H1 (cell line): ENCODE measurements around the gene CDX2. TPM values are rescaled to one million over a fixed set of nuclear protein-coding genes. Genes with fewer than 3 reads are reported as not detected.

Experiments
- ASH2L ChIP-seq: fragments of 200-600, 300-600 bp; sonication (generic); IDR thresholded peaks from one replicate; pipeline ENCODE4 v1.7.1; 2017; ENCODE audit warnings: low read length
- BRCA1 ChIP-seq: IDR thresholded peaks from 2 replicates; pipeline ENCODE4 v1.6.1; 2012; ENCODE audit warnings: low read depth, low read length, improper control_type of control experiment
- CHD1 ChIP-seq: IDR thresholded peaks from 2 replicates; pipeline ENCODE4 v1.6.1; 2012; ENCODE audit warnings: low read depth, low read length, improper control_type of control experiment
- CHD7 ChIP-seq: fragments of 300-600 bp; sonication (generic); IDR thresholded peaks from 2 replicates; pipeline ENCODE4 v1.7.1; 2012; ENCODE audit warnings: low read length, moderate library complexity, mild to moderate bottlenecking, inconsistent platforms; ENCODE audit not compliant: insufficient replicate concordance
- CREB1 ChIP-seq: IDR thresholded peaks from 2 replicates; pipeline ENCODE4 v1.6.1; 2012; ENCODE audit warnings: inconsistent platforms
- GABPA ChIP-seq: IDR thresholded peaks from 2 replicates; pipeline ENCODE4 v1.6.1; 2011; ENCODE audit warnings: mild to moderate bottlenecking, low read length, moderate library complexity, borderline replicate concordance; ENCODE audit not compliant: insufficient read depth
- JUND ChIP-seq: IDR thresholded peaks from 2 replicates; pipeline ENCODE4 v1.6.1; 2011; ENCODE audit warnings: mild to moderate bottlenecking, improper control_type of control experiment, low read length
- SP1 ChIP-seq: IDR thresholded peaks from 2 replicates; pipeline ENCODE4 v1.6.1; 2011; ENCODE audit warnings: low read depth, low read length
- SUZ12 ChIP-seq: fragments of 200-600 bp; sonication (generic); IDR thresholded peaks from 2 replicates; pipeline ENCODE4 v1.6.1; 2012; ENCODE audit warnings: mild to moderate bottlenecking, inconsistent platforms, low read length, moderate library complexity, mixed read lengths
- USF2 ChIP-seq: IDR thresholded peaks from 2 replicates; pipeline ENCODE4 v1.6.1; 2011; ENCODE audit warnings: low read length, improper control_type of control experiment
- polyA plus RNA-seq, 7 experiments: library from polyadenylated mRNA; depleted of rRNA in 3 of 7; stranded (reverse) in 5 of 7; unstranded in 2 of 7; fragments of >200 nt in 5 of 7; fragments of 200-250 nt in 2 of 7; gene quantifications; 1 replicate in 5 of 7; 2 replicates in 1 of 7; 4 replicates in 1 of 7; pipeline versions ENCODE4 v1.2.1 to v1.2.3, GENCODE V29; 2011 to 2013; ENCODE audit warnings: missing spikeins in 2 of 7, mixed read lengths in 2 of 7
- total RNA-seq: library from RNA; stranded (reverse); fragmentation: NEBNext Ultra II Directional; extraction: Animal tissue kit (Norgen Biotek cat#: 25700); gene quantifications from 2 replicates; pipeline ENCODE4 v1.2.1, GENCODE V29; 2021

Gene CDX2
- total and polyA plus RNA-seq, 2 of the 8 experiments (the other 6 are each of a cell fraction or from before 2014, with no cell fraction given): 0.09 TPM; not detected in 1

- TF ChIP-seq CHD7: no peak
- peak; percentile 97 for TF ChIP-seq SUZ12
- TF ChIP-seq CHD1: no peak
- no peak for TF ChIP-seq SP1
- TF ChIP-seq GABPA: no peak
- no peak for TF ChIP-seq CREB1
- TF ChIP-seq BRCA1: no peak
- TF ChIP-seq JUND: no peak
- no peak for TF ChIP-seq ASH2L
- no peak for TF ChIP-seq USF2
These were observed 1.5 kb upstream of the CDX2 start (continued) for GRCh38 chr13:27970382-27971235.
